ENCODE results near the gene NFYC. TPM values are rescaled to one million over a fixed set of nuclear protein-coding genes. Genes with fewer than 3 reads are reported as not detected.

Gene NFYC
- total and polyA plus RNA-seq, 7 donors: 45.8 to 69.0 (median 58.6) TPM

DNA sequence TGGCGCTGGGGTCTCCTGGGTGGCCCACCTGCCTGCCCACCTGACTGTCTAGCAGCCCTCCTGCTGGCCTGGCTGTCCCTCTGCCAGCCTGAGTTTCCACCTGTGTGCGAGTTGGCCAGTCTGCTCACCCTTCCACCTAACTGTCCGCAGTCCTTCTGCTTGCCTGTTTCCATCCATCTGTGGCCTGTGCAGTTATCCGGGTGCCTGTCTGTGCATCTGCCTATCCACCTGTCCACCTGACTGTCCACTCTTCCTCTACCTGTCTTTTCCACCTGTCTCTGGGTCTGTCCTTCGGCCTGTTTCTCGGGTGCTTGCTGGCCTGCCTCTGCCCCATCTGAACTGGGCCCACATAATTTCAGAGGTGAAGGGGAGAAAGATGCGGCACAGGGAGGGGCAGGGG, 93.9 kb downstream of the NFYC start:
- peak overlapping the region; percentile 76 for H3K27ac ChIP-seq
- intact Hi-C loops (cut with DNase I): no loop called here
- whole genome bisulfite sequencing, 3 donors: 86 to 90% (median 90%) methylated on average over 7 of the region's 7 CpGs
- peak in 1 of 2 donors; percentile 22 for DNase-seq
- no peaks in the 10 kb centered on the region for H3K36me3 ChIP-seq (ENCODE audit: insufficient read depth in 1 of 2, low read depth in 1 of 2)
- TF ChIP-seq, protein P1, sequence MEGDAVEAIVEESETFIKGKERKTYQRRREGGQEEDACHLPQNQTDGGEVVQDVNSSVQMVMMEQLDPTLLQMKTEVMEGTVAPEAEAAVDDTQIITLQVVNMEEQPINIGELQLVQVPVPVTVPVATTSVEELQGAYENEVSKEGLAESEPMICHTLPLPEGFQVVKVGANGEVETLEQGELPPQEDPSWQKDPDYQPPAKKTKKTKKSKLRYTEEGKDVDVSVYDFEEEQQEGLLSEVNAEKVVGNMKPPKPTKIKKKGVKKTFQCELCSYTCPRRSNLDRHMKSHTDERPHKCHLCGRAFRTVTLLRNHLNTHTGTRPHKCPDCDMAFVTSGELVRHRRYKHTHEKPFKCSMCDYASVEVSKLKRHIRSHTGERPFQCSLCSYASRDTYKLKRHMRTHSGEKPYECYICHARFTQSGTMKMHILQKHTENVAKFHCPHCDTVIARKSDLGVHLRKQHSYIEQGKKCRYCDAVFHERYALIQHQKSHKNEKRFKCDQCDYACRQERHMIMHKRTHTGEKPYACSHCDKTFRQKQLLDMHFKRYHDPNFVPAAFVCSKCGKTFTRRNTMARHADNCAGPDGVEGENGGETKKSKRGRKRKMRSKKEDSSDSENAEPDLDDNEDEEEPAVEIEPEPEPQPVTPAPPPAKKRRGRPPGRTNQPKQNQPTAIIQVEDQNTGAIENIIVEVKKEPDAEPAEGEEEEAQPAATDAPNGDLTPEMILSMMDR (IDR thresholded peaks at IDR 0.05): no peak
- no peaks in the 10 kb centered on the region for H3K27me3 ChIP-seq (ENCODE audit: insufficient read depth in 3 of 3, low read length in 2 of 3)
- peaks cover 12% of the 10 kb centered on the region for H3K4me1 ChIP-seq
- no peaks in the 10 kb centered on the region for H3K9me3 ChIP-seq
- peak in 1 of 4 donors; percentile 2 for ATAC-seq
- peak overlapping the region; percentile 74 for H3K4me3 ChIP-seq

DNA sequence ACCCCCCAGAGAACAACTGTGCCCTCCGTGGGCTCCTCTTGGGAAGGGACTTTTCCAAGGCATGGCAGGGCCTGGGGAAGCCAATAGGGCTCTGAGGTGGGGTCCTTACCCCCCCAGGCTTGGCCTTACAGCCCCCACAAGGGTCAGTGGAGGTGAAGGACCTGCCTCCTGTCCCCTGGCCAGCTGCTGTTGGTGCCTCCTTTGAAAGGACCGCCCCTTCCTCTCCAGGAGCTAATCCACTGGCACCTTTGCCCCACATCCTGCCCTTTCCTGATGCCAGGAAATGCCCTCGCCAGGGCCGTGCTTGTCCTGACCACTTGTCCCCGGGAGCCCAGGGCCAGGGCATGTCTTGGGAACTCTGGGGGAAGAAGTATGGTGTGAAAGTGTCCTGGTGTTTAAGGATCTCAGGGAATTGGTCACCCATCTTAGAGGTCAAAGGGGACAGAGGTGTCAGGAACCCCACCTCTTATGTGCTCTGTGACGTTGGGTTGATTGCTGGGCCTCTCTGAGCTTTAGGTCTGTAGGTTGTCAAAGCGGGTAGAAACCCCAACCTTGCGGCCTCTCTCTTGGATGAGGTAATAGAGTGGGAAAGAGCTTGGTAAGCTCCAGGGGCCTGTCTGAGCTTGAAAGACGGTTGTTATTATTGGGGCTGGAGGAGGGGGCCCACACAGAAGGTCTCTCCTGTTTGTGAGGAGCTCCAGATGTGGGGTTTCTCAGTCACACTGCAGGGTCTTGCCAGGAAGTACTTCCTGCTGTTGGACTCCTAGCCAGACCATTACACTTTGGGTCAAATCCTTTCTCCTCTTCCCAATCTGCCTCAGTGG, 94.9 kb downstream of the NFYC start:
- Histone ChIP-seq H3K9me3 (no peaks in the 10 kb centered on the region), H3K4me1 (peaks cover 12% of the 10 kb centered on the region), H3K27me3 (ENCODE audit: insufficient read depth in 3 of 3, low read length in 2 of 3) (no peaks in the 10 kb centered on the region), H3K36me3 (ENCODE audit: insufficient read depth in 1 of 2, low read depth in 1 of 2) (no peaks in the 10 kb centered on the region), H3K27ac (no peak overlapping the region), H3K4me3 (no peak overlapping the region)
- WGBS, 3 donors: 51 to 59% (median 56%) methylated on average over 9 of the region's 9 CpGs
- peak in 1 of 2 donors; percentile 51 for DNase-seq
- no peak for ATAC-seq
- intact Hi-C loops (cut with DNase I): no loop called here
- TF ChIP-seq, protein P1 (IDR thresholded peaks at IDR 0.05): no peak

DNA sequence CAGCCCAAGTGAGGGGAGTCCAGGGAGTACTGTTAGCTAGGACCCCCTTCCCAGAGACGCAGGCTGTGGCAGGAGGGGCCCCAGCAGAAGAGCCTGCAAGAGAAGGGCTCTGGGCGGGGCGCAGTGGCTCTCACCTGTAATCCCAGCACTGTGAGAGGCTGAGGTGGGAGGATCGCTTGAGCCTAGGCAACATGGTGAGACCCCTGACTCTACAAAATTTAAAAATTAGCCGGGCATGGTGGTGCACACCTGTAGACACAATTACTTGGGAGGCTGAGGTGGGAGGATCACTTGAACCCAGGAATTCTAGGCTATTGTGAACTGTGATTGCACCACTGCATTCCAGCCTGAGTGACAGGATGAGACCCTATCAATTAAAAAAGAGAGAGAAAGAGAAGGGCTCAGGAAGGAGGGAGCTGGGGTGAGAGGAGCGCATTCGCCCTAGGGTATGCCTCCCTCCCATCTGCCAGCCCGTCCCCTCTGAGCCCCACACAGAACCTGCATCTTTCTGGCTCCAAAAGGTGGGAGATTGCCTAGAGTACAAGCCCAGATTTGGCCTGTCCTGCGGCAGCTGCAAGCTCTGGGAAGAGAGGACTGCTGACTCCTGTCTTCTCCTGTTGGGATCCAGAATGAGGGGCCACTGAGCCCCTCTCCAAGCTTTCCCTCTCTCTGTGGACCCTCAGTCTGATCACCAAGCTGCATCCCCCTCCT, 95.6 kb downstream of the NFYC start:
- Histone ChIP-seq H3K9me3 (no peaks in the 10 kb centered on the region), H3K4me3 (no peak overlapping the region), H3K4me1 (peaks cover 8% of the 10 kb centered on the region), H3K27ac (no peak overlapping the region), H3K27me3 (ENCODE audit: insufficient read depth in 3 of 3, low read length in 2 of 3) (no peaks in the 10 kb centered on the region), H3K36me3 (ENCODE audit: insufficient read depth in 1 of 2, low read depth in 1 of 2) (no peaks in the 10 kb centered on the region)
- 85 to 94% (median 89%) methylated on average over 9 of the region's 9 CpGs for WGBS, 3 donors
- ATAC-seq (no peak), DNase-seq (peak in 1 of 2 donors; percentile 17)
- intact Hi-C loops (cut with DNase I): no loop called here
- TF ChIP-seq, protein P1 (IDR thresholded peaks at IDR 0.05): no peak

GRCh38 chr1:40787737-40788560, 96.4 kb downstream of the NFYC start:
- 82 to 91% (median 87%) methylated on average over 19 of the region's 19 CpGs for WGBS, 3 donors
- DNase-seq (peak in 1 of 2 donors; percentile 21), ATAC-seq (no peak)
- Histone ChIP-seq H3K4me1 (peaks cover 2% of the 10 kb centered on the region), H3K36me3 (ENCODE audit: insufficient read depth in 1 of 2, low read depth in 1 of 2) (no peaks in the 10 kb centered on the region), H3K4me3 (no peak overlapping the region), H3K27ac (no peak overlapping the region), H3K9me3 (no peaks in the 10 kb centered on the region), H3K27me3 (ENCODE audit: insufficient read depth in 3 of 3, low read length in 2 of 3) (no peaks in the 10 kb centered on the region)
- intact Hi-C loops (cut with DNase I): no loop called here
- TF ChIP-seq, protein P1 (IDR thresholded peaks at IDR 0.05): no peak

All from psoas muscle (tissue), 8 donors.